Mesendoderm (in vitro differentiated cells): Measurements from ENCODE around the gene CAMK1.

Source experiments
- DNase-seq: peaks from one replicate; pipeline ENCODE4 v3.0.0; 2013
- H2AK5ac ChIP-seq: 2 replicates; pipeline ENCODE4 v1.6.1; 2013; ENCODE audit warnings: low read length, inconsistent platforms
- H2BK120ac ChIP-seq: 2 replicates; pipeline ENCODE4 v1.6.1; 2013; ENCODE audit warnings: low read depth, mild to moderate bottlenecking, low read length, moderate library complexity, mixed read lengths
- H2BK15ac ChIP-seq: replicated peaks from 2 replicates; pipeline ENCODE4 v1.6.1; 2013; ENCODE audit warnings: low read depth, mild to moderate bottlenecking, moderate library complexity
- H2BK5ac ChIP-seq: 2 replicates; pipeline ENCODE4 v1.6.1; 2013; ENCODE audit warnings: low read length, inconsistent platforms
- H3K18ac ChIP-seq: 2 replicates; pipeline ENCODE4 v1.6.1; 2013; ENCODE audit warnings: mild to moderate bottlenecking, low read length, mixed read lengths
- H3K23ac ChIP-seq: one replicate; pipeline ENCODE4 v1.6.1; 2013; ENCODE audit warnings: low read length
- H3K27ac ChIP-seq: 2 replicates; pipeline ENCODE4 v1.5.1; 2013; ENCODE audit warnings: low read depth, mild to moderate bottlenecking, inconsistent platforms, low read length, moderate library complexity
- H3K27me3 ChIP-seq: 2 replicates; pipeline ENCODE4 v1.6.1; 2013; ENCODE audit warnings: low read length, control low read depth, mild to moderate bottlenecking, inconsistent platforms; ENCODE audit not compliant: insufficient read depth, poor library complexity
- H3K36me3 ChIP-seq: 2 replicates; pipeline ENCODE4 v1.6.1; 2013; ENCODE audit warnings: low read length, inconsistent platforms; ENCODE audit not compliant: control insufficient read depth, insufficient read depth
- H3K4ac ChIP-seq: one replicate; pipeline ENCODE4 v1.6.1; 2013; ENCODE audit warnings: low read depth, mild to moderate bottlenecking, low read length, moderate library complexity
- H3K4me1 ChIP-seq: 2 replicates; pipeline ENCODE4 v1.6.1; 2013; ENCODE audit warnings: low read depth, low read length, inconsistent platforms; ENCODE audit not compliant: control insufficient read depth
- H3K4me2 ChIP-seq: 2 replicates; pipeline ENCODE4 v1.6.1; 2013; ENCODE audit warnings: low read length
- H3K4me3 ChIP-seq: 2 replicates; pipeline ENCODE4 v1.5.1; 2013; ENCODE audit warnings: mild to moderate bottlenecking, low read length
- H3K56ac ChIP-seq: one replicate; pipeline ENCODE4 v1.6.1; 2013; ENCODE audit warnings: low read length
- H3K79me1 ChIP-seq: 2 replicates; pipeline ENCODE4 v1.6.1; 2013; ENCODE audit warnings: low read length, inconsistent platforms
- H3K79me2 ChIP-seq: 2 replicates; pipeline ENCODE4 v1.6.1; 2013; ENCODE audit warnings: mild to moderate bottlenecking, low read length; ENCODE audit not compliant: control insufficient read depth, insufficient read depth
- H3K9ac ChIP-seq: 2 replicates; pipeline ENCODE4 v1.6.1; 2013; ENCODE audit warnings: low read length, inconsistent platforms
- H4K5ac ChIP-seq: one replicate; pipeline ENCODE4 v1.6.1; 2013; ENCODE audit warnings: low read length
- H4K8ac ChIP-seq: one replicate; pipeline ENCODE4 v1.6.1; 2013; ENCODE audit warnings: low read depth, mild to moderate bottlenecking, control low read depth, low read length, moderate library complexity
- WGBS: extraction: QIAGEN DNeasy Blood & Tissue Kit; methylation state at CpG from one replicate; pipeline ENCODE4 v1.1.7; 2013; ENCODE audit warnings: low lambda C conversion rate, missing lambda C conversion rate; ENCODE audit not compliant: insufficient coverage; ENCODE audit errors: extremely low coverage; 5-methylcytosine and 5-hydroxymethylcytosine counted together

The CAMK1 gene

DNA sequence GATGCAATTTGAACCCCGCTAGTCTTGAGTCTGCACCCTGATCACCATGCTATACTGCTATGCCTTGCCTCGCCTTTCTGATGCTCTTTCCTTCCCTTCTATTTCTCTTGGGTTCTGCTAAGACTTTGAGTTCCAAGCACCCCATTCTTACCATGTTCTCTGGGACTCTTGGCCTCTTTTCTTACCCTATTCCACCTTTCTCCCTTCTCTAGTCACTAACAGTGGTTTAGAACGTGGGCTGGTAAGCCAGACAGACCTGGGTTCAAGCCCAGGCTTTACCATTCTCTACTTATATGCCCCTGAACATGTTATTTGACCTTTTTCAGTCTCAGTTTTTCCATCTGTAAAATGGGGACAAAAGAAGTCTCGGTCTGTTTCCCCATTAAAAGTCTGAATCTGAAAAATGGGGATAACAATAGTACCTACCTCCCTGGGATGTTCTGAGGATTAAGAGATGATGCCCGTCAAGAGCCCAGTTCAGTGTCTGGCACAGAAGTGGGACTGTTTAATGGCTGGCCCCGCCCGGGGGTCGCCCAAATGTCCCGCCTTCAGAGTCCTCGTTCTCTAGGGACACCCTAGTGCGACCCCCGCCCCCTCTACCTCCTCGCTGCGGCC is 22.1 kb upstream of the CAMK1 start:
- Histone ChIP-seq H3K9ac (peak overlapping the region; percentile 81), H4K5ac (peak overlapping the region; percentile 89), H3K4me2 (peak overlapping the region; percentile 80), H3K27ac (peak overlapping the region; percentile 94), H2BK5ac (no peak overlapping the region), H3K4ac (no peak overlapping the region), H3K36me3 (peaks cover 4% of the 10 kb centered on the region), H2BK120ac (no peak overlapping the region), H4K8ac (peak overlapping the region; percentile 97), H3K79me1 (peaks cover 21% of the 10 kb centered on the region), H2AK5ac (peak overlapping the region; percentile 75), H3K23ac (no peak overlapping the region), H3K4me1 (peaks cover 4% of the 10 kb centered on the region), H3K79me2 (peaks cover 24% of the 10 kb centered on the region), H3K18ac (peak overlapping the region; percentile 94), H3K56ac (peak overlapping the region; percentile 84), H3K4me3 (peak overlapping the region; percentile 67), H2BK15ac (no peak overlapping the region), H3K27me3 (no peaks in the 10 kb centered on the region)
- DNase-seq: no peak
- WGBS: no CpG with 5 or more reads among the region's 14 CpGs

DNA sequence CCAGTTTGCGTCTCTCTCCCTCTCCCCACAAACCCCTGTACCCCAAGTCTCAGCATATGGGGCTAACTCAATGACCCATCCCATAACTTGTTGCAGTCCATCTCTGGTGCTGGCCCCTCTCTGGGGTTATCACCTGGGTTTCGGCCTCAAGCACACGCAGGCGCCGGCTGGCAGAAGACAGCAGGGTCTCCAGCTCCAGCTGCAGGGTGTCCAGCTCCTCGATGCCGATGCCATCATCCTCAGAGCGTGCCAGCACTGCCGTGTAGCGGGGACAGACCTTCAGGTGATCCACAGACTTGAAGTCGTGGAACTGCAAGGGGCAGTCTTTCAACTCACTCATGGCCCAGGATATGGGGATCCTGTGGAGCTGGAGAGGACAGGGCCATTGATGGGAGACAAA is 21.4 kb upstream of the CAMK1 start:
- Histone ChIP-seq H2BK5ac (no peak overlapping the region), H3K4me1 (peaks cover 4% of the 10 kb centered on the region), H3K27me3 (no peaks in the 10 kb centered on the region), H3K27ac (no peak overlapping the region), H4K5ac (no peak overlapping the region), H3K4ac (no peak overlapping the region), H3K36me3 (peaks cover 6% of the 10 kb centered on the region), H3K79me2 (peaks cover 24% of the 10 kb centered on the region), H3K56ac (peak overlapping the region; percentile 37), H3K9ac (peak overlapping the region; percentile 81), H3K18ac (no peak overlapping the region), H4K8ac (no peak overlapping the region), H3K79me1 (peaks cover 20% of the 10 kb centered on the region), H2BK15ac (no peak overlapping the region), H2BK120ac (no peak overlapping the region), H3K23ac (no peak overlapping the region), H3K4me3 (no peak overlapping the region), H2AK5ac (no peak overlapping the region), H3K4me2 (no peak overlapping the region)
- WGBS: no CpG with 5 or more reads among the region's 11 CpGs
- no peak for DNase-seq

DNA sequence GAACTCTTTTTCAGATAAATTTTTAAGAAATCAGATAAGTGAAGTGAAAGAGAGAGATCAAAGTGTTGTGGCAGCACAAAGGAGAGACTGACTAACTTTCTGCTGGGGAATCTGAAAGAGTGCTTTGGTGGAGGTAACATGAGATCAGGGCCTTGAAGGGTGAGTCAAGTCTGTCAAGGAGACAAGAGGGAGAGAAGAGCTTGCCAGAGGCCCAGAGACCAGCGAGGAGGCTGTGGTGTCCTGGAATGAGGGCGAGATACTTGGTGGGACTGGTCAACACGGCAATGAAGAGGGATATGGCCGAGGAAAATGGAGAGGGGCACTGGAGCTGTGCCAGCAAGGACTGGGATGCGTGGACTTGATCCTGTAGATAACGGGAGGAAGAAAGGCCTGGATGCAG is 18.0 kb upstream of the CAMK1 start:
- Histone ChIP-seq H3K27me3 (no peaks in the 10 kb centered on the region), H2BK120ac (no peak overlapping the region), H3K79me2 (peaks cover 3% of the 10 kb centered on the region), H3K27ac (no peak overlapping the region), H3K36me3 (peaks cover 11% of the 10 kb centered on the region), H3K4me1 (peaks cover 4% of the 10 kb centered on the region), H4K8ac (no peak overlapping the region), H3K4ac (no peak overlapping the region), H4K5ac (no peak overlapping the region), H3K4me3 (no peak overlapping the region), H3K4me2 (no peak overlapping the region), H3K56ac (no peak overlapping the region), H2AK5ac (no peak overlapping the region), H3K23ac (no peak overlapping the region), H2BK15ac (no peak overlapping the region), H2BK5ac (no peak overlapping the region), H3K18ac (no peak overlapping the region), H3K9ac (no peak overlapping the region), H3K79me1 (peaks cover 10% of the 10 kb centered on the region)
- no CpG with 5 or more reads among the region's 6 CpGs for WGBS
- no peak for DNase-seq

DNA sequence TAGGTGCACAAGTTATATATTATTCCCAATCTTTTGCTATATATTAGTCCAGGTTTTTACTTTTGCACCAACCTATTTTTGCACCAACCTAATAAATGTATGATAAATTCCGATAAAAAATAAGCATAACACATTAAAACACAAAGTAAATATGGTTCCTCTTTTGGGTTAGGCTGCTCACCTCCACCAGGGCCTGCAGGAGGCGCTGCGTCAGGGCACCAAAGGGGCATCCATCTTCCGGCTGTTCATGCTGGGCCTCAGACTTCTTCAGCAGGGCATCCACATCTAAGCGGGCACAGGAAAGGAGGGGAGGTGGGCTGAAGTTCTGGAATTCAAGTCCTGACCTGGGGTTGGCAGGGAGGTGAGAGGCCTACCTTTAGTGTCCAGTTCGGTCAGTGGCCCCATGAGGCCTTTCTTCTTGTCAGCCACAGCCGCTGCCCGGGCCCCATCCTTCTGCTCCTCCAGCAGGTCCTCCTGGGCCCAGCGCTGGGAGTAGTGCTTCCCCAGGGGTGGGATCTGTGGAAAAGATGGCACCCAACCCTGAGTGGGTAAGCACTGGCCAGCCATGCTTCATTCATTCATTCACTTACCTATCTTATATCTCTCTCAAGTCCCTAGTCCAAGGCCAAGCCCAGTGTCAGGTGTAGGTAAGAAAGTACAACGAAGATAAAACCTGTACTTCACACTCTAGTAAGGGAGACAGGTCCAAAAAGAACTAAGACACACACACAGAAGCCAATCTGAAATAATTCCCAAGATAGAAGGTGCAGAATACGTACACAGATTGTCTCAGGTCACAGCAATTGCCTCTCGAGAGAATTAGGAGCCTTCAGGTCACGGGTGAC is 17.3 kb upstream of the CAMK1 start:
- no peaks in the 10 kb centered on the region for H3K27me3 ChIP-seq
- DNase-seq: no peak
- H4K8ac ChIP-seq: no peak overlapping the region
- H2AK5ac ChIP-seq: no peak overlapping the region
- no peak overlapping the region for H3K4ac ChIP-seq
- H3K9ac ChIP-seq: no peak overlapping the region
- H3K36me3 ChIP-seq: peaks cover 12% of the 10 kb centered on the region
- WGBS: no CpG with 5 or more reads among the region's 13 CpGs
- H3K23ac ChIP-seq: no peak overlapping the region
- no peak overlapping the region for H3K27ac ChIP-seq
- H3K4me1 ChIP-seq: peaks cover 4% of the 10 kb centered on the region
- H2BK15ac ChIP-seq: no peak overlapping the region
- no peak overlapping the region for H3K18ac ChIP-seq
- H3K79me1 ChIP-seq: peaks cover 10% of the 10 kb centered on the region
- no peak overlapping the region for H3K4me2 ChIP-seq
- H2BK5ac ChIP-seq: no peak overlapping the region
- H3K56ac ChIP-seq: no peak overlapping the region
- no peak overlapping the region for H2BK120ac ChIP-seq
- no peak overlapping the region for H4K5ac ChIP-seq
- no peak overlapping the region for H3K4me3 ChIP-seq
- peaks cover 3% of the 10 kb centered on the region for H3K79me2 ChIP-seq

DNA sequence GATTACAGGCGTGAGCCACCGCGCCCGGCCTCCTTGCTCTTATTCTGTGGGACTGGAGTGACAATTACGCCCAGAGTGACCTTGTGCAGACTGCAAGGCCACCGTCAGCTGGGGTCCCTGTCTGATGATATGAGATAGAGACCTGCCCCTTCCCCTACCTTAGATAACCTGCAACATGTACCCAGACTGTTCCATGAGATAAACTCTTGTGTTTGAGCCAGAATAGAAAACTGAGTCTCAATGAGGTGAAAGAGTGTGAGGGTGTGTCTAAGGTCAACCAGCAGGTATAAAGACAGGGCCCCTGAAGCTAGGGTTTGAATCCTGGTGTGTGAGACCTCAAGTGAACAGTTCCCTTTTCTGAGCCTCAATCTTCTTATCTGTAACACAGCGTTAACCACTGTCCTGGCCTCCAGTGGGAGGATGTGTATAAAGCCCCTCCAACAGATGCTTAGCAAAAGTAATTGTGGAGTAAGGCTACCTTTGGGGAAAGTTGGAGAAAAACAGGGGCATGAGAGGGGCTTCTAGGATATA is 16.5 kb upstream of the CAMK1 start:
- Histone ChIP-seq H4K8ac (no peak overlapping the region), H2AK5ac (no peak overlapping the region), H3K4me3 (no peak overlapping the region), H3K9ac (no peak overlapping the region), H3K23ac (no peak overlapping the region), H3K79me2 (no peaks in the 10 kb centered on the region), H3K36me3 (peaks cover 14% of the 10 kb centered on the region), H4K5ac (no peak overlapping the region), H3K27ac (no peak overlapping the region), H3K27me3 (no peaks in the 10 kb centered on the region), H2BK15ac (no peak overlapping the region), H2BK5ac (no peak overlapping the region), H3K4me2 (no peak overlapping the region), H3K4ac (no peak overlapping the region), H3K79me1 (peaks cover 3% of the 10 kb centered on the region), H3K4me1 (no peaks in the 10 kb centered on the region), H3K56ac (no peak overlapping the region), H3K18ac (no peak overlapping the region), H2BK120ac (no peak overlapping the region)
- no peak for DNase-seq
- no CpG with 5 or more reads among the region's 7 CpGs for WGBS
